Neuronal stem cell (in vitro differentiated cells): ENCODE measurements around the gene BRMS1.
A peak's percentile ranks its signal among the peaks of the same experiment; 100 is the strongest.

Experiments
- DNase-seq: peaks from one replicate; pipeline ENCODE4 v3.0.0-alpha.2; 2013; ENCODE audit warnings: low spot score
- H2AFZ ChIP-seq: one replicate; pipeline ENCODE4 v1.6.1; 2013; ENCODE audit warnings: mild to moderate bottlenecking, low read length, inconsistent platforms
- H2AK5ac ChIP-seq: 2 replicates; pipeline ENCODE4 v1.6.1; 2013; ENCODE audit warnings: low read depth, mild to moderate bottlenecking, inconsistent platforms, low read length, moderate library complexity, mixed read lengths
- H2BK120ac ChIP-seq: 2 replicates; pipeline ENCODE4 v1.6.1; 2013; ENCODE audit warnings: low read depth, mild to moderate bottlenecking, inconsistent platforms, low read length, moderate library complexity, mixed read lengths
- H2BK12ac ChIP-seq: one replicate; pipeline ENCODE4 v1.6.1; 2013; ENCODE audit warnings: low read length, inconsistent platforms
- H2BK15ac ChIP-seq: 2 replicates; pipeline ENCODE4 v1.6.1; 2013; ENCODE audit warnings: mild to moderate bottlenecking, low read length, inconsistent platforms, mixed read lengths
- H2BK5ac ChIP-seq: one replicate; pipeline ENCODE4 v1.6.1; 2013; ENCODE audit warnings: inconsistent platforms, mild to moderate bottlenecking, low read length, moderate library complexity
- H3K14ac ChIP-seq: one replicate; pipeline ENCODE4 v1.6.1; 2013; ENCODE audit warnings: low read length, inconsistent platforms
- H3K18ac ChIP-seq: 2 replicates; pipeline ENCODE4 v1.6.1; 2013; ENCODE audit warnings: low read length, inconsistent platforms
- H3K23ac ChIP-seq: 2 replicates; pipeline ENCODE4 v1.6.1; 2013; ENCODE audit warnings: low read depth, mild to moderate bottlenecking, mixed read lengths, low read length, inconsistent platforms; ENCODE audit not compliant: poor library complexity
- H3K27ac ChIP-seq: replicated peaks from 3 replicates; pipeline ENCODE4 v1.5.1; 2013; ENCODE audit warnings: low read length, inconsistent platforms
- H3K27me3 ChIP-seq, 3 experiments: 2 replicates each; pipeline ENCODE4 v1.6.1; 2013; ENCODE audit warnings: low read length in 3 of 3, mild to moderate bottlenecking in 2 of 3, inconsistent platforms in 1 of 3, low read depth in 1 of 3, mixed read lengths in 1 of 3, moderate library complexity in 1 of 3; ENCODE audit not compliant: control insufficient read depth in 3 of 3, insufficient read depth in 3 of 3
- H3K36me3 ChIP-seq, 2 donors: replicated peaks in 1 of 2; 2 replicates each; pipeline ENCODE4 v1.6.1; 2013; ENCODE audit warnings: low read length in 2 of 2; ENCODE audit not compliant: control insufficient read depth in 2 of 2, insufficient read depth in 2 of 2
- H3K4ac ChIP-seq: 2 replicates; pipeline ENCODE4 v1.6.1; 2013; ENCODE audit warnings: inconsistent platforms, mild to moderate bottlenecking, low read length, moderate library complexity
- H3K4me1 ChIP-seq, 2 donors: 1 replicate in 1 of 2; 2 replicates in 1 of 2; pipeline ENCODE4 v1.6.1; 2013; ENCODE audit warnings: low read length in 2 of 2, low read depth in 1 of 2; ENCODE audit not compliant: control insufficient read depth in 2 of 2, insufficient read depth in 1 of 2
- H3K4me2 ChIP-seq: one replicate; pipeline ENCODE4 v1.6.1; 2013; ENCODE audit warnings: mild to moderate bottlenecking, low read length, inconsistent platforms; ENCODE audit not compliant: insufficient read depth, poor library complexity, severe bottlenecking
- H3K4me3 ChIP-seq, 2 donors: 2 replicates each; pipeline ENCODE4 v1.5.1; 2013; ENCODE audit warnings: low read length in 2 of 2, mild to moderate bottlenecking in 2 of 2, inconsistent platforms in 1 of 2, moderate library complexity in 1 of 2
- H3K79me1 ChIP-seq: one replicate; pipeline ENCODE4 v1.6.1; 2013; ENCODE audit warnings: low read depth, mild to moderate bottlenecking, inconsistent platforms, low read length, moderate library complexity
- H3K9ac ChIP-seq: one replicate; pipeline ENCODE4 v1.6.1; 2013; ENCODE audit warnings: mild to moderate bottlenecking, low read depth, low read length, inconsistent platforms; ENCODE audit not compliant: poor library complexity
- H3K9me3 ChIP-seq, 2 donors: replicated peaks in 1 of 2; 2 replicates each; pipeline versions ENCODE3 to v1.6.1; 2013; ENCODE audit warnings: low read length in 2 of 2, mild to moderate bottlenecking in 2 of 2, inconsistent platforms in 1 of 2, low read depth in 1 of 2, mixed read lengths in 1 of 2, moderate library complexity in 1 of 2; ENCODE audit not compliant: control insufficient read depth in 2 of 2, insufficient read depth in 1 of 2
- H4K8ac ChIP-seq: one replicate; pipeline ENCODE4 v1.6.1; 2013; ENCODE audit warnings: low read depth, mild to moderate bottlenecking, inconsistent platforms, low read length, moderate library complexity
- H4K91ac ChIP-seq: one replicate; pipeline ENCODE4 v1.6.1; 2013; ENCODE audit warnings: low read length, low read depth, mild to moderate bottlenecking, inconsistent platforms; ENCODE audit not compliant: poor library complexity
- WGBS, 2 donors: extraction: QIAGEN DNeasy Blood & Tissue Kit; methylation state at CpG; one replicate each; pipeline ENCODE4 v1.1.7; 2013; ENCODE audit warnings: missing lambda C conversion rate in 2 of 2, mixed read lengths in 1 of 2; ENCODE audit not compliant: insufficient read length in 2 of 2, insufficient replicate concordance in 1 of 2; ENCODE audit errors: extremely low coverage in 2 of 2; 5-methylcytosine and 5-hydroxymethylcytosine counted together

The BRMS1 gene

DNA sequence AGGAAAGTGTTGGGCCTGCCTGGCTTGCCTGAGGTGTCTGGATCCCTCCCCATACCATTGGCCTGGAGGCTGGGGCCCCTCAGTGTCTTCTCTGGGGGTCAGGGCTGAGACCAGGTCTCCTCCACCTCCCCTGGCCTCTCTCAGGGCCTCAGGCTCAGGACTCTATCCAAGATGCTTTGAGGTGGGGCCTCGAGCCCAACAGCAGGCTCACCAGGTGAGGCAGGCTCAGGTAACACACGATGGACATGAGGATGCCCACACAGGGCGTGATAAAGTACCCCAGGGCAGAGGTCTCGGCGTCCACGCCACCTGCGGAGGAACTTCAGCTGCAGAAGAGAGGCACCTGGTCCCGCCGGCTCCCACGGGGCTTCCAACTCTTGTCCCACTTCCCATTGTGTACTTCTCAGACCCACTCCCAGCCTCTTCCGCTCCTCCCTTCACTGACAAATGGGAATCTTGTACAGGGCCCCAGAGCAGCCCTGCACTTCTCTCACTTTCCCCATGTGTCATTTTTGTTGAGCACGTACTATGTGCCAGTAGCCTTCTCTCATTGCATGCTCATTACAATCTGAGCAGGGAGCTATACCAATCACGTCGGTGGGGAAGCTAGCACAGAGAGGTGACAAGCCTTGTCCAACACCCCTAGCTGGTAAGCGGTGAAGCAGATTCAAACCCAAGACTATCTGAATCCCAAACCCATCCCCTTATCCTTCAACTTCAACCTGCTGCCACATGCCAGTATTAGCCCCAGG, 22.8 kb upstream of the BRMS1 start:
- H2BK5ac ChIP-seq: no peak overlapping the region
- peaks cover 8 to 11% of the 10 kb centered on the region in 2 donors for H3K4me1 ChIP-seq
- H2AK5ac ChIP-seq: no peak overlapping the region
- H2BK120ac ChIP-seq: no peak overlapping the region
- no peak overlapping the region for H2AFZ ChIP-seq
- H3K23ac ChIP-seq: peak overlapping the region; percentile 56
- no peak overlapping the region for H3K14ac ChIP-seq
- no peaks in the 10 kb centered on the region for H3K9me3 ChIP-seq
- H3K27ac ChIP-seq: no peak overlapping the region
- peaks cover 13% of the 10 kb centered on the region for H3K79me1 ChIP-seq
- no peak overlapping the region for H3K9ac ChIP-seq
- H4K8ac ChIP-seq: no peak overlapping the region
- no peak overlapping the region for H3K4ac ChIP-seq
- H2BK15ac ChIP-seq: no peak overlapping the region
- no peak overlapping the region for H3K4me2 ChIP-seq
- WGBS, 2 donors: no CpG with 5 or more reads among the region's 15 CpGs
- no peak overlapping the region for H2BK12ac ChIP-seq
- no peaks in the 10 kb centered on the region for H3K27me3 ChIP-seq
- H3K18ac ChIP-seq: no peak overlapping the region
- H4K91ac ChIP-seq: no peak overlapping the region
- H3K4me3 ChIP-seq: no peak overlapping the region
- peaks cover 3 to 51% of the 10 kb centered on the region in 2 donors for H3K36me3 ChIP-seq
- no peak for DNase-seq

DNA sequence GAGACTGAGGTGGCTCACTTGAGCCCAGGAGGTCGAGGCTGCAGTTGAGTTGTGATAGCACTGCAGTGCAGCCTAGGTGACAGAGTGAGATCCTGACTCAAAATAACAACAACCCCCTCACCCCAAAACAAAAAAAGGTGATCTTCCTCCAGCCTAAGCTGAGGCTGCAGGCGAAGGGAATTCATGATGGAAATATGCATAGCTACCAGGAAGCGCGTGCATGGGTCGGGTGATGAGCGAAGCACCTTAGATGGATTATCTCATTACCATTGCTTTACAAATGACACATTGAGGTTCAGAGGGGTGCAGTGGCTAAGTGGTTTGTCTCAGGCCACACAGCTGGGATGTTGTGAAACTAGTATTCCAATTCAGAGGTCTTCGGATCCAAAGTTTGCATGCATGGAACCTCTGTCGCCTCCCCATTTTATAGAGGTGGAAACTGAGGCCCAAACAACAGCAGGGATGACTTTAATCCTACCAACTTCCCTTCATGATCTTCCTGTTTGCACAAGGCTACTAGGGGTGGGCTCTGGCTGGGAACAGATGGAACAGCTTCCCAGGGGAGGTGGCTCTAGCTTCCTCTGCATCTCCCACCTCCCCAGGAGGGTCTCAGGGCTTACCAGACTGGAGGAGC, 22.1 kb upstream of the BRMS1 start:
- Histone ChIP-seq H3K79me1 (peaks cover 13% of the 10 kb centered on the region), H3K4me2 (no peak overlapping the region), H2BK120ac (no peak overlapping the region), H3K18ac (no peak overlapping the region), H3K36me3 (peaks cover 3 to 54% of the 10 kb centered on the region in 2 donors), H4K8ac (no peak overlapping the region), H3K4me1 (peaks cover 7 to 11% of the 10 kb centered on the region in 2 donors), H2BK12ac (no peak overlapping the region), H3K14ac (no peak overlapping the region), H3K23ac (peak overlapping the region; percentile 25), H3K27ac (no peak overlapping the region), H3K4ac (no peak overlapping the region), H2AK5ac (no peak overlapping the region), H2BK15ac (no peak overlapping the region), H3K4me3 (no peak overlapping the region), H2AFZ (no peak overlapping the region), H3K9me3 (no peaks in the 10 kb centered on the region), H2BK5ac (no peak overlapping the region), H3K9ac (no peak overlapping the region), H4K91ac (no peak overlapping the region), H3K27me3 (no peaks in the 10 kb centered on the region)
- DNase-seq: no peak
- no CpG with 5 or more reads among the region's 8 CpGs for WGBS, 2 donors

DNA sequence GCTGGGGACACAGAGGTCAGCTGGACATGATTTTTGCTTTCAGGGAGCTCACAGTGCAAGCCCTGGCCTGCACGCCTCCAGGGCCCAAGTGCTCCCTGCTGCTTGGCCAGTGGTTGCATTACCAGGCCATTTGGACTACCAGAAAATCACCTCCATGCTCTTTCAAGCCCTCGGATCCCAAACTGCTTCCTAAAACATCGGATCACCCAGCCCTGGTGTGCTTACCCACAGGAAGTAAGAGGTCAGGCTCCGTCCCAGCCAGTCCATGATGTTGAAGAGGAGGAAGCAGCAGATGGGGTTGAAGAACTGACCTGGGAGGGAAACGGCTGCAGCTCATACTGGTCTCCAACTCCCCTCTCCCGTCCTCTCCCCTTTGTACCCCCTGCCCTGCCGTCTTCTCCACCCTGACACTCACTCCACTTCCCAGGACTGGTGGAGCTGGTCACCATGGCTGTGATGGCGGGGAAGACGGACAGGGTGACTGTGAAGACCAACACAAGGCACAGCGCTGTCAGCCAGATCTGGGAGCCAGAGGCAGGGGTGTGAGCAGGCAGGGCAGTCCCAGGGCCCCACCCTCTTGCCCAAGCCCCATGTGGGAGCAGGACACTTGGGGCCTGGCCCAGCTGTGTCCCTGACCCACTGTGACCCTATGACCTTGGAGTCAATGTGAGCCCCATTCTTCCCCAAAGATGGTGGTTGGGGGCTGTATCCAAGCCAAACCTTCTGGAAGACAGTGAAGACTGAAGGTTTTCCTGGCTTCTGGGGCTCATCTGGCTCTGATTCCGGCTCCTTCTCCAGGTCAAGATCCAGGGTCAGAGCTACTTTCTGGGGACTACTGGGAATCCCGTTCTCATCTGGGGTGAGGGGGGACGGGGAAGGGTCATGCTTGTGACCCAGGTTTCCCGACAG, 21.1 kb upstream of the BRMS1 start:
- Histone ChIP-seq H2BK120ac (no peak overlapping the region), H4K91ac (no peak overlapping the region), H3K9ac (no peak overlapping the region), H3K36me3 (peaks cover 3 to 57% of the 10 kb centered on the region in 2 donors), H3K79me1 (peaks cover 13% of the 10 kb centered on the region), H3K27me3 (no peaks in the 10 kb centered on the region), H3K4me1 (peaks cover 7 to 8% of the 10 kb centered on the region in 2 donors), H2AK5ac (no peak overlapping the region), H2AFZ (no peak overlapping the region), H3K4me3 (no peak overlapping the region), H3K4me2 (no peak overlapping the region), H3K9me3 (no peaks in the 10 kb centered on the region), H3K4ac (no peak overlapping the region), H3K18ac (no peak overlapping the region), H2BK5ac (no peak overlapping the region), H3K23ac (peak overlapping the region; percentile 70), H2BK15ac (no peak overlapping the region), H3K14ac (no peak overlapping the region), H3K27ac (peak overlapping the region; percentile 25), H4K8ac (no peak overlapping the region), H2BK12ac (no peak overlapping the region)
- no CpG with 5 or more reads among the region's 14 CpGs for WGBS, 2 donors
- no peak for DNase-seq

DNA sequence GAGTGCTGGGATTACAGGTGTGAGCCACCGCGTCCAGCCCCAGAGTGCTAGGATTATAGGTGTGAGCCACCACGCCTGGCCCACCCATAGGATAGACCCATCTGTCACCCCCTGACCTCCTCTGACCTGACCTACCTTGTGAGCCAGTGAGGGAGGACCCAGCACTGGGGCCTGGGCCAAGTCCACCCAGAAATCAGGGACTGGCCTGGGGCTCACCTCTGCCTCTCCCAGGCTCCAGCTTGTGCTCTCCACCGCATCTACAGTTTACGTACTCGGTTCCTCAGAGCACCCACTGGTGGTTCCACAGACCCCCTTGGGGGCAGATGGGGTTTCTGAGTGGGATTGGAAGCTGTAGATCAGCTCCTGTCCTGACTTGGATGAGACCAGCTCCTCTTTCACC, 20.3 kb upstream of the BRMS1 start:
- Histone ChIP-seq H3K4ac (no peak overlapping the region), H2AFZ (no peak overlapping the region), H3K79me1 (peaks cover 13% of the 10 kb centered on the region), H3K9ac (no peak overlapping the region), H3K27me3 (no peaks in the 10 kb centered on the region), H3K27ac (no peak overlapping the region), H2BK120ac (no peak overlapping the region), H3K9me3 (no peaks in the 10 kb centered on the region), H3K4me2 (no peak overlapping the region), H3K4me3 (no peak overlapping the region), H2BK5ac (no peak overlapping the region), H3K18ac (no peak overlapping the region), H3K14ac (no peak overlapping the region), H4K91ac (no peak overlapping the region), H2BK15ac (no peak overlapping the region), H3K36me3 (peaks cover 6 to 60% of the 10 kb centered on the region in 2 donors), H2AK5ac (no peak overlapping the region), H2BK12ac (no peak overlapping the region), H3K23ac (no peak overlapping the region), H4K8ac (no peak overlapping the region), H3K4me1 (peaks cover 5 to 8% of the 10 kb centered on the region in 2 donors)
- no CpG with 5 or more reads among the region's 6 CpGs for WGBS, 2 donors
- DNase-seq: no peak
